HEK293 (cell line): ENCODE results near the gene KLHL11.

Source experiments
- CTCF ChIA-PET: fragments of 350-600 bp; formaldehyde crosslinking; extraction: SDS; loops from one replicate; lab custom pipeline; 2021; ENCODE audit warnings: antibody characterized with exemption; lab: Yijun Ruan, JAX
- POLR2A ChIA-PET: fragments of 300-600 bp; formaldehyde crosslinking; extraction: SDS; loops from one replicate; lab custom pipeline; 2020; ENCODE audit warnings: antibody characterized with exemption, inconsistent platforms; lab: Yijun Ruan, JAX
- H3K27ac ChIP-seq: fragments of 200-500 bp; sonication (Bioruptor generic); 2 replicates; pipeline ENCODE4 v1.5.1; 2014; ENCODE audit warnings: low read depth, low read length, control low read depth, inconsistent platforms; ENCODE audit errors: extremely low read depth
- H3K36me3 ChIP-seq, 2 experiments: fragments of 200-500 bp in 1 of 2; sonication (Bioruptor generic) in 1 of 2; 1 replicate in 1 of 2; 2 replicates in 1 of 2; pipeline ENCODE4 v1.5.1; 2014 to 2017; ENCODE audit warnings: inconsistent platforms in 2 of 2, low read length in 2 of 2; ENCODE audit not compliant: control insufficient read depth in 2 of 2, insufficient read depth in 1 of 2
- H3K4me1 ChIP-seq: fragments of 200-500 bp; sonication (Bioruptor generic); 2 replicates; pipeline ENCODE4 v1.5.1; 2014; ENCODE audit warnings: mild to moderate bottlenecking, low read length, inconsistent platforms; ENCODE audit not compliant: control insufficient read depth, insufficient read depth
- H3K4me3 ChIP-seq: 2 replicates; pipeline ENCODE4 v1.5.1; 2011; ENCODE audit warnings: low read depth, mild to moderate bottlenecking, control low read depth, low read length, moderate library complexity
- H3K9me3 ChIP-seq: fragments of 200-500 bp; sonication (Bioruptor generic); 2 replicates; pipeline ENCODE4 v1.5.1; 2014; ENCODE audit warnings: low read depth, low read length, inconsistent platforms; ENCODE audit not compliant: control insufficient read depth, insufficient read depth
- GLIS2 ChIP-seq: fragments of 450-650 bp; formaldehyde crosslinking; IDR thresholded peaks from 2 replicates; pipeline ENCODE4 v1.5.1; 2016; ENCODE audit warnings: missing biosample characterization, missing genetic modification characterization
- SALL2 ChIP-seq: fragments of 450-650 bp; formaldehyde crosslinking; IDR thresholded peaks from 2 replicates; pipeline ENCODE4 v1.5.0; 2017; ENCODE audit warnings: missing biosample characterization, mild to moderate bottlenecking, missing genetic modification characterization, borderline replicate concordance
- SP2 ChIP-seq: fragments of 450-650 bp; formaldehyde crosslinking; IDR thresholded peaks from 2 replicates; pipeline ENCODE4 v1.5.1; 2016; ENCODE audit warnings: missing biosample characterization, missing genetic modification characterization
- ZBTB20 ChIP-seq: fragments of 450-650 bp; formaldehyde crosslinking; IDR thresholded peaks from 2 replicates; pipeline ENCODE4 v1.5.1; 2016; ENCODE audit warnings: missing biosample characterization, missing genetic modification characterization
- ZNF133 ChIP-seq: fragments of 450-650 bp; formaldehyde crosslinking; IDR thresholded peaks from 2 replicates; pipeline ENCODE4 v1.5.1; 2016; ENCODE audit warnings: missing biosample characterization, missing genetic modification characterization
- ZNF140 ChIP-seq: fragments of 450-650 bp; formaldehyde crosslinking; IDR thresholded peaks from 2 replicates; pipeline ENCODE4 v1.5.1; 2016; ENCODE audit warnings: missing biosample characterization, missing genetic modification characterization
- ZNF146 ChIP-seq: fragments of 450-650 bp; formaldehyde crosslinking; IDR thresholded peaks from 2 replicates; pipeline ENCODE4 v1.5.1; 2016; ENCODE audit warnings: missing biosample characterization, missing genetic modification characterization
- ZNF24 ChIP-seq: fragments of 450-650 bp; formaldehyde crosslinking; IDR thresholded peaks from 2 replicates; pipeline ENCODE4 v1.5.1; 2016; ENCODE audit warnings: missing biosample characterization, missing genetic modification characterization
- ZNF302 ChIP-seq: fragments of 450-650 bp; formaldehyde crosslinking; IDR thresholded peaks from 2 replicates; pipeline ENCODE4 v1.5.1; 2016; ENCODE audit warnings: missing biosample characterization, missing genetic modification characterization, low read depth
- ZNF335 ChIP-seq: fragments of 450-650 bp; formaldehyde crosslinking; conservative IDR thresholded peaks from 2 replicates; pipeline ENCODE4 v1.5.1; 2016; ENCODE audit warnings: missing biosample characterization, missing genetic modification characterization
- ZNF449 ChIP-seq: fragments of 450-650 bp; formaldehyde crosslinking; IDR thresholded peaks from 2 replicates; pipeline ENCODE4 v1.5.1; 2017; ENCODE audit warnings: missing biosample characterization, mild to moderate bottlenecking, missing genetic modification characterization, moderate library complexity
- ZNF488 ChIP-seq: fragments of 450-650 bp; formaldehyde crosslinking; IDR thresholded peaks from 2 replicates; pipeline ENCODE4 v1.5.1; 2016; ENCODE audit warnings: missing biosample characterization, missing genetic modification characterization
- ZNF701 ChIP-seq: fragments of 450-650 bp; formaldehyde crosslinking; IDR thresholded peaks from 2 replicates; pipeline ENCODE4 v1.5.1; 2016; ENCODE audit warnings: missing biosample characterization, missing genetic modification characterization
- ZNF837 ChIP-seq: fragments of 450-650 bp; formaldehyde crosslinking; IDR thresholded peaks from 2 replicates; pipeline ENCODE4 v1.5.1; 2016; ENCODE audit warnings: missing biosample characterization, missing genetic modification characterization
- ZSCAN4 ChIP-seq: fragments of 450-650 bp; formaldehyde crosslinking; IDR thresholded peaks from 2 replicates; pipeline ENCODE4 v1.5.1; 2017; ENCODE audit warnings: missing biosample characterization, missing genetic modification characterization
- TF ChIP-seq, protein P1 (sequence below): fragments of 450-650 bp; formaldehyde crosslinking; IDR thresholded peaks from 2 replicates; pipeline ENCODE4 v1.5.1; 2016; ENCODE audit warnings: missing biosample characterization, missing genetic modification characterization
- TF ChIP-seq, protein P2 (sequence below): fragments of 450-650 bp; formaldehyde crosslinking; IDR thresholded peaks from 2 replicates; pipeline ENCODE4 v1.5.1; 2017; ENCODE audit warnings: missing biosample characterization, missing genetic modification characterization
- TF ChIP-seq, protein P3 (sequence below): fragments of 450-650 bp; formaldehyde crosslinking; IDR thresholded peaks from 2 replicates; pipeline ENCODE4 v1.5.1; 2016; ENCODE audit warnings: missing biosample characterization, missing genetic modification characterization

The KLHL11 gene

GRCh38 chr17:41813152-41813680, 52.0 kb downstream of the KLHL11 start:
- Histone ChIP-seq H3K36me3 (peaks cover 3 to 38% of the 10 kb centered on the region in 2 experiments; a peak in 2 of 3 replicates), H3K4me1 (0 out of 2 replicates have a peak, but pooled peaks cover 8% of the 10 kb centered on the region), H3K4me3 (peak overlapping the region; percentile 73), H3K27ac (peak overlapping the region; percentile 89), H3K9me3 (no peaks in the 10 kb centered on the region)
- CTCF ChIA-PET, result interaction anchor here (0.5 to 4.6 kb wide), 3 partner anchors 12 to 1562 kb away, joined by 3 to 45 read pairs (median 3); no protein-coding TSS in a partner anchor
- POLR2A ChIA-PET, result interaction anchor here (0.9 to 3.5 kb wide), 10 partner anchors 10 to 204 kb away, joined by 3 to 37 read pairs (median 16); partner anchors contain the start of genes DNAJC7, EIF1, JUP and KLHL11
- TF ChIP-seq, protein P1, sequence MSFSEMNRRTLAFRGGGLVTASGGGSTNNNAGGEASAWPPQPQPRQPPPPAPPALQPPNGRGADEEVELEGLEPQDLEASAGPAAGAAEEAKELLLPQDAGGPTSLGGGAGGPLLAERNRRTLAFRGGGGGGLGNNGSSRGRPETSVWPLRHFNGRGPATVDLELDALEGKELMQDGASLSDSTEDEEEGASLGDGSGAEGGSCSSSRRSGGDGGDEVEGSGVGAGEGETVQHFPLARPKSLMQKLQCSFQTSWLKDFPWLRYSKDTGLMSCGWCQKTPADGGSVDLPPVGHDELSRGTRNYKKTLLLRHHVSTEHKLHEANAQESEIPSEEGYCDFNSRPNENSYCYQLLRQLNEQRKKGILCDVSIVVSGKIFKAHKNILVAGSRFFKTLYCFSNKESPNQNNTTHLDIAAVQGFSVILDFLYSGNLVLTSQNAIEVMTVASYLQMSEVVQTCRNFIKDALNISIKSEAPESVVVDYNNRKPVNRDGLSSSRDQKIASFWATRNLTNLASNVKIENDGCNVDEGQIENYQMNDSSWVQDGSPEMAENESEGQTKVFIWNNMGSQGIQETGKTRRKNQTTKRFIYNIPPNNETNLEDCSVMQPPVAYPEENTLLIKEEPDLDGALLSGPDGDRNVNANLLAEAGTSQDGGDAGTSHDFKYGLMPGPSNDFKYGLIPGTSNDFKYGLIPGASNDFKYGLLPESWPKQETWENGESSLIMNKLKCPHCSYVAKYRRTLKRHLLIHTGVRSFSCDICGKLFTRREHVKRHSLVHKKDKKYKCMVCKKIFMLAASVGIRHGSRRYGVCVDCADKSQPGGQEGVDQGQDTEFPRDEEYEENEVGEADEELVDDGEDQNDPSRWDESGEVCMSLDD (tag by site-specific recombination), result 0 out of 2 replicates have a peak, but pooled peaks have one; percentile 65
- TF ChIP-seq, protein P2, sequence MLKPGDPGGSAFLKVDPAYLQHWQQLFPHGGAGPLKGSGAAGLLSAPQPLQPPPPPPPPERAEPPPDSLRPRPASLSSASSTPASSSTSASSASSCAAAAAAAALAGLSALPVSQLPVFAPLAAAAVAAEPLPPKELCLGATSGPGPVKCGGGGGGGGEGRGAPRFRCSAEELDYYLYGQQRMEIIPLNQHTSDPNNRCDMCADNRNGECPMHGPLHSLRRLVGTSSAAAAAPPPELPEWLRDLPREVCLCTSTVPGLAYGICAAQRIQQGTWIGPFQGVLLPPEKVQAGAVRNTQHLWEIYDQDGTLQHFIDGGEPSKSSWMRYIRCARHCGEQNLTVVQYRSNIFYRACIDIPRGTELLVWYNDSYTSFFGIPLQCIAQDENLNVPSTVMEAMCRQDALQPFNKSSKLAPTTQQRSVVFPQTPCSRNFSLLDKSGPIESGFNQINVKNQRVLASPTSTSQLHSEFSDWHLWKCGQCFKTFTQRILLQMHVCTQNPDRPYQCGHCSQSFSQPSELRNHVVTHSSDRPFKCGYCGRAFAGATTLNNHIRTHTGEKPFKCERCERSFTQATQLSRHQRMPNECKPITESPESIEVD (tag by site-specific recombination), result no peak
- no peak for TF ChIP-seq ZNF302
- TF ChIP-seq ZBTB20, result peak; percentile 60; the same call in 1 of the 2 replicates
- peak; percentile 81 for TF ChIP-seq ZNF449 (tag by site-specific recombination)
- TF ChIP-seq, protein P3, sequence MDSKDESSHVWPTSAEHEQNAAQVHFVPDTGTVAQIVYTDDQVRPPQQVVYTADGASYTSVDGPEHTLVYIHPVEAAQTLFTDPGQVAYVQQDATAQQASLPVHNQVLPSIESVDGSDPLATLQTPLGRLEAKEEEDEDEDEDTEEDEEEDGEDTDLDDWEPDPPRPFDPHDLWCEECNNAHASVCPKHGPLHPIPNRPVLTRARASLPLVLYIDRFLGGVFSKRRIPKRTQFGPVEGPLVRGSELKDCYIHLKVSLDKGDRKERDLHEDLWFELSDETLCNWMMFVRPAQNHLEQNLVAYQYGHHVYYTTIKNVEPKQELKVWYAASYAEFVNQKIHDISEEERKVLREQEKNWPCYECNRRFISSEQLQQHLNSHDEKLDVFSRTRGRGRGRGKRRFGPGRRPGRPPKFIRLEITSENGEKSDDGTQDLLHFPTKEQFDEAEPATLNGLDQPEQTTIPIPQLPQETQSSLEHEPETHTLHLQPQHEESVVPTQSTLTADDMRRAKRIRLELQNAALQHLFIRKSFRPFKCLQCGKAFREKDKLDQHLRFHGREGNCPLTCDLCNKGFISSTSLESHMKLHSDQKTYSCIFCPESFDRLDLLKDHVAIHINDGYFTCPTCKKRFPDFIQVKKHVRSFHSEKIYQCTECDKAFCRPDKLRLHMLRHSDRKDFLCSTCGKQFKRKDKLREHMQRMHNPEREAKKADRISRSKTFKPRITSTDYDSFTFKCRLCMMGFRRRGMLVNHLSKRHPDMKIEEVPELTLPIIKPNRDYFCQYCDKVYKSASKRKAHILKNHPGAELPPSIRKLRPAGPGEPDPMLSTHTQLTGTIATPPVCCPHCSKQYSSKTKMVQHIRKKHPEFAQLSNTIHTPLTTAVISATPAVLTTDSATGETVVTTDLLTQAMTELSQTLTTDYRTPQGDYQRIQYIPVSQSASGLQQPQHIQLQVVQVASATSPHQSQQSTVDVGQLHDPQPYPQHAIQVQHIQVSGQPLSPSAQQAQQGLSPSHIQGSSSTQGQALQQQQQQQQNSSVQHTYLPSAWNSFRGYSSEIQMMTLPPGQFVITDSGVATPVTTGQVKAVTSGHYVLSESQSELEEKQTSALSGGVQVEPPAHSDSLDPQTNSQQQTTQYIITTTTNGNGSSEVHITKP (tag by site-specific recombination), result peak; percentile 6; the same call in 1 of the 2 replicates
- TF ChIP-seq ZNF335 (tag by site-specific recombination), result peak; percentile 2
- TF ChIP-seq ZNF146 (tag by site-specific recombination), result no peak
- TF ChIP-seq ZNF701, result no peak

GRCh38 chr17:41812381-41813151, 52.7 kb downstream of the KLHL11 start, which contains the start of gene FKBP10:
TSS of gene FKBP10 (plus strand) at chr17:41813004. CDS start at chr17:41813035, 31 bp downstream.
- H3K4me1 ChIP-seq, result 0 out of 2 replicates have a peak, but pooled peaks cover 8% of the 10 kb centered on the region
- peak within 1 kb of the TSS; percentile 89 for H3K27ac ChIP-seq
- ChIA-PET POLR2A (interaction anchor here (0.5 to 4.2 kb wide), 24 partner anchors 8 to 1391 kb away, joined by 3 to 37 read pairs (median 5); partner anchors contain the start of genes ACLY, DNAJC7, EIF1 and HAP1), CTCF (interaction anchor here (0.5 to 4.6 kb wide), 9 partner anchors 11 to 150 kb away, joined by 3 to 45 read pairs (median 4); partner anchors contain the start of gene ACLY)
- no peaks in the 10 kb centered on the region for H3K9me3 ChIP-seq
- H3K4me3 ChIP-seq, result peak within 1 kb of the TSS; percentile 73
- peaks cover 10 to 38% of the 10 kb centered on the region in 2 experiments; a peak in 2 of 3 replicates for H3K36me3 ChIP-seq
- TF ChIP-seq ZSCAN4 (tag by site-specific recombination) (no peak; the same call in 1 of the 2 replicates), GLIS2 (peak; percentile 91), ZNF140 (tag by site-specific recombination) (no peak), ZNF24 (tag by site-specific recombination) (peak; percentile 41; the same call in 1 of the 2 replicates), SP2 (tag by site-specific recombination) (peak; percentile 53), SALL2 (tag by site-specific recombination) (no peak), ZNF133 (no peak), ZNF488 (tag by site-specific recombination) (no peak), ZNF837 (no peak)
